ENCODE measurements around the gene FAM114A1. TPM values are rescaled to one million over a fixed set of nuclear protein-coding genes. Genes with fewer than 3 reads are reported as not detected.

The FAM114A1 gene
- total RNA-seq, 1 donor from 2014 or later: 27.0 TPM

DNA sequence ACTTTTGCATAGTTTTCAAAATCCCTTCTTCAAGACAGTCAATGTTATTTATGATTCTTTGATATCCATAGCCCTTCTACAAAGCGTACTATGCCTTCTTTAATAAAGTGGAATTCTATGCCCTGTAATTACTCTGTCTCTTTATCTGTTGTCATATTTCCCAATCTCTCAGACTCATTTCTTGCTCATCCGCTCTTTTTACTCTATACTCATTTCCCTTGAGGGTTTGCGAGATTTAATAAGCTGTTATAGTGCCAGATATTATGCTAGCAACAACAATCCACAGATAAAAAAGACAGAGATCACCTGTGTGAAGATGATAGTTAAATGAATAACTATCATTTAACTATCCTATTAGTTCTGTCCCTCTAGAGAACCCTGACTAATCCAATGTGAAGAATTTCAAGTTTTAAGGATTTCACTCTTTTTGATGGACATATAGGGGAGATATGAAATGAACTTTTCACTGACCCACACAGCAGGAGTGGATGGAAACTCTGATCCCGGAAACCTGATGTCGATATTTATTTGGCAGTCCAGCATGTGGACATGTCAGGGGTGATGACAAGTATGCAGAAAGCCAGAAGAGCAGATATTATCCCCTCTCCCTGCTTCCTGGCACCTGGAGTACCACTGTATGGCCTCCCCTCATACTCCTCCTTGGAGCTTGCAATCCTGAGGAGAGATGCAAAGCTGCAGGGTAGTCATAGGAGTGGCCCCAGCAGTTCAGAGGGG lies 114.9 kb downstream of the FAM114A1 start:
- no peak for TF ChIP-seq CTCF (IDR thresholded peaks at IDR 0.05; ENCODE audit: unreplicated experiment)

DNA sequence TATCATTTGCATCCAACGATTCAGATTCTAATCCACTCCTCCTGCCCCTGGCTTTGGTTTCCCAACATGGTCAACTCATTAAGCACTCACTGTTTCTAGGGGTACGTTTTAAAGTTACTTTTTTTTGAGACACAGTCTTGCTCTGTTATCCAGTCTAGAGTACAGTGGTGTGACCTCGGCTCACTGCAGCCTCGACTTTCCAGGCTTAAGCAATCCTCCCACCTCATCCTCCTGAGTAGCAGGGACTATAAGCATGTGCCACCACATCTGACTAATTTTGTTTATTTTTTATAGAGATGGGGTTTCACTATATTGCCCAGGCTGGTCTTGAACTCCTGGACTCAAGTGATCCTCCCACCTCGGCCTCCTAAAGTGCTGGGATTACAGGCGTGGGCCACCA lies 115.7 kb downstream of the FAM114A1 start:
- DNase-seq (ENCODE audit: low spot score): no peak
- H3K27me3 Mint-ChIP-seq (ENCODE audit: unreplicated experiment): no peaks in the 10 kb centered on the region
- H3K9me3 Mint-ChIP-seq (ENCODE audit: unreplicated experiment): no peaks in the 10 kb centered on the region
- no peak overlapping the region for H3K4me3 Mint-ChIP-seq (ENCODE audit: unreplicated experiment)
- no peak overlapping the region for H3K27ac Mint-ChIP-seq (ENCODE audit: unreplicated experiment)
- no peaks in the 10 kb centered on the region for H3K36me3 Mint-ChIP-seq (ENCODE audit: low read depth, unreplicated experiment)
- no peak for TF ChIP-seq CTCF (IDR thresholded peaks at IDR 0.05; ENCODE audit: unreplicated experiment)
- peaks cover 14% of the 10 kb centered on the region for H3K4me1 Mint-ChIP-seq (ENCODE audit: unreplicated experiment)

More for the DNA sequence above, 114.9 kb downstream of the FAM114A1 start:
- no peaks in the 10 kb centered on the region for H3K36me3 Mint-ChIP-seq (ENCODE audit: low read depth, unreplicated experiment)
- no peak for DNase-seq (ENCODE audit: low spot score)
- H3K4me1 Mint-ChIP-seq (ENCODE audit: unreplicated experiment): peaks cover 10% of the 10 kb centered on the region
- no peak overlapping the region for H3K4me3 Mint-ChIP-seq (ENCODE audit: unreplicated experiment)
- no peak overlapping the region for H3K27ac Mint-ChIP-seq (ENCODE audit: unreplicated experiment)
- no peaks in the 10 kb centered on the region for H3K27me3 Mint-ChIP-seq (ENCODE audit: unreplicated experiment)
- H3K9me3 Mint-ChIP-seq (ENCODE audit: unreplicated experiment): no peaks in the 10 kb centered on the region

DNA sequence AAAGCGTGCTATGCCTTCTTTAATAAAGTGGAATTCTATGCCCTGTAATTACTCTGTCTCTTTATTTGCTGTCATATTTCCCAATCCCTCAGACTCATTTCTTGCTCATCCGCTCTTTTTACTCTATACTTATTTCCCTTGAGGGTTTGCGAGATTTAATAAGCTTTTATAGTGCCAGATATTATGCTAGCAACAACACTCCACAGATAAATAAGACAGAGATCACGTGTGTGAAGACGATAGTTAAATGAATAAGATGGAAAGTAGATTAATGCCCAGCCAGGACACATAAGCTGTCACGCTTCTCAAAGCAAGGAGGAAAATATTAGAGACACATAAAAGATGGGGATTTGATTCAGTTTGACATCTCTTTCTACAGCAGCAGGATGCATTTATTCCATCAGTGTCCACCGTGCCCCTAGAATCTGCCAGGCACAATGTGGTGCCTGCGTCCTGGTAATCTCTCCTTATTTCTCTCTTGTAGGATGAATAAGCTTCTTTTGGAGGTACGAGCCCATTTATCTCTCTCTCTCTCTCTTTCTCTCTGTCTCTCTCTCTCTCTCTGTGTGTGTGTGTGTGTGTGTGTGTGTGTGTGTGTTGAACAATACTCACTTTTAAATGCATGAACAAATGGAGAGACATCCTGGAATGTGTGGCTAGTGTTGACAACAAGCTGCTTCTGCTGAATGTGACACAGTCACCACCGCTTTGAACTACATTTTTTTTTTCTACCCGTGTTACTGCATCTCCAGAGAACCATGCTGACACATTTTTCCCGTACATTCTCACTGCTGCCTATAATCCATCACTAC lies 116.4 kb downstream of the FAM114A1 start:
- Mint-ChIP-seq H3K36me3 (ENCODE audit: low read depth, unreplicated experiment) (no peaks in the 10 kb centered on the region), H3K4me3 (ENCODE audit: unreplicated experiment) (no peak overlapping the region), H3K9me3 (ENCODE audit: unreplicated experiment) (no peaks in the 10 kb centered on the region), H3K27me3 (ENCODE audit: unreplicated experiment) (peaks cover 2% of the 10 kb centered on the region), H3K4me1 (ENCODE audit: unreplicated experiment) (peaks cover 16% of the 10 kb centered on the region), H3K27ac (ENCODE audit: unreplicated experiment) (no peak overlapping the region)
- TF ChIP-seq CTCF (IDR thresholded peaks at IDR 0.05; ENCODE audit: unreplicated experiment): no peak
- no peak for DNase-seq (ENCODE audit: low spot score)

GRCh38 chr4:38985410-38986100 lies 117.9 kb downstream of the FAM114A1 start:
- H3K4me3 Mint-ChIP-seq (ENCODE audit: unreplicated experiment): no peak overlapping the region
- no peak for DNase-seq (ENCODE audit: low spot score)
- H3K27ac Mint-ChIP-seq (ENCODE audit: unreplicated experiment): no peak overlapping the region
- H3K4me1 Mint-ChIP-seq (ENCODE audit: unreplicated experiment): peaks cover 16% of the 10 kb centered on the region
- no peaks in the 10 kb centered on the region for H3K9me3 Mint-ChIP-seq (ENCODE audit: unreplicated experiment)
- H3K27me3 Mint-ChIP-seq (ENCODE audit: unreplicated experiment): peaks cover 2% of the 10 kb centered on the region
- no peaks in the 10 kb centered on the region for H3K36me3 Mint-ChIP-seq (ENCODE audit: low read depth, unreplicated experiment)
- TF ChIP-seq CTCF (IDR thresholded peaks at IDR 0.05; ENCODE audit: unreplicated experiment): no peak
